ENCODE measurements around the gene TMTC2.

- TF ChIP-seq, protein P1, sequence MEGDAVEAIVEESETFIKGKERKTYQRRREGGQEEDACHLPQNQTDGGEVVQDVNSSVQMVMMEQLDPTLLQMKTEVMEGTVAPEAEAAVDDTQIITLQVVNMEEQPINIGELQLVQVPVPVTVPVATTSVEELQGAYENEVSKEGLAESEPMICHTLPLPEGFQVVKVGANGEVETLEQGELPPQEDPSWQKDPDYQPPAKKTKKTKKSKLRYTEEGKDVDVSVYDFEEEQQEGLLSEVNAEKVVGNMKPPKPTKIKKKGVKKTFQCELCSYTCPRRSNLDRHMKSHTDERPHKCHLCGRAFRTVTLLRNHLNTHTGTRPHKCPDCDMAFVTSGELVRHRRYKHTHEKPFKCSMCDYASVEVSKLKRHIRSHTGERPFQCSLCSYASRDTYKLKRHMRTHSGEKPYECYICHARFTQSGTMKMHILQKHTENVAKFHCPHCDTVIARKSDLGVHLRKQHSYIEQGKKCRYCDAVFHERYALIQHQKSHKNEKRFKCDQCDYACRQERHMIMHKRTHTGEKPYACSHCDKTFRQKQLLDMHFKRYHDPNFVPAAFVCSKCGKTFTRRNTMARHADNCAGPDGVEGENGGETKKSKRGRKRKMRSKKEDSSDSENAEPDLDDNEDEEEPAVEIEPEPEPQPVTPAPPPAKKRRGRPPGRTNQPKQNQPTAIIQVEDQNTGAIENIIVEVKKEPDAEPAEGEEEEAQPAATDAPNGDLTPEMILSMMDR (IDR thresholded peaks at IDR 0.05; ENCODE audit: low read depth, low read length): no peak
- no peak for TF ChIP-seq EZH2phosphoT487 (IDR thresholded peaks at IDR 0.05; ENCODE audit: low read depth)
Observed at GRCh38 chr12:82818271-82819035, 131.7 kb downstream of the TMTC2 start.
